HL-60 (cell line): ENCODE measurements around the gene ABI2.

Experiments
- DNase-seq, 2 experiments: peaks; one replicate each; pipeline ENCODE4 v3.0.0-alpha.2; 2010 to 2020; ENCODE audit warnings: low read depth in 1 of 2, low spot score in 1 of 2
- H3K27ac ChIP-seq: fragments of 250-450 bp; sonication (Bioruptor Pico); replicated peaks from 2 replicates; pipeline ENCODE4 v1.5.1; 2020; ENCODE audit warnings: mild to moderate bottlenecking, moderate library complexity
- H3K27me3 ChIP-seq: fragments of 250-450 bp; sonication (Bioruptor Pico); 2 replicates; pipeline ENCODE4 v1.5.1; 2021; ENCODE audit warnings: mild to moderate bottlenecking, moderate library complexity; ENCODE audit not compliant: insufficient read depth, poor library complexity, severe bottlenecking
- H3K4me3 ChIP-seq: replicated peaks from 2 replicates; pipeline ENCODE4 v1.5.1; 2011; ENCODE audit warnings: mild to moderate bottlenecking, control low read depth, low read length; ENCODE audit not compliant: insufficient read depth
- CTCF ChIP-seq: IDR thresholded peaks from one replicate; pipeline ENCODE4 v1.5.1; 2011; ENCODE audit warnings: low read length, control low read depth, inconsistent platforms; ENCODE audit not compliant: insufficient read depth
- GABPA ChIP-seq: IDR thresholded peaks from 2 replicates; pipeline ENCODE4 v1.6.1; 2012; ENCODE audit warnings: low read depth
- POLR2AphosphoS5 ChIP-seq: IDR thresholded peaks from 2 replicates; pipeline ENCODE4 v1.6.1; 2012; ENCODE audit warnings: low read depth
- REST ChIP-seq: IDR thresholded peaks from 2 replicates; pipeline ENCODE4 v1.6.1; 2012; ENCODE audit warnings: low read depth; ENCODE audit not compliant: insufficient replicate concordance
- SPI1 ChIP-seq: IDR thresholded peaks from 2 replicates; pipeline ENCODE4 v1.6.1; 2012; ENCODE audit warnings: low read depth, mild to moderate bottlenecking, borderline replicate concordance

The ABI2 gene

GRCh38 chr2:203462308-203462707, 134.1 kb downstream of the ABI2 start:
- no peak for DNase-seq
- Histone ChIP-seq H3K27me3 (no peaks in the 10 kb centered on the region), H3K4me3 (no peak overlapping the region), H3K27ac (no peak overlapping the region)
- TF ChIP-seq GABPA (no peak), SPI1 (no peak), REST (no peak), CTCF (no peak), POLR2AphosphoS5 (no peak)

- no peak for DNase-seq
- Histone ChIP-seq H3K27me3 (peaks cover 1% of the 10 kb centered on the region), H3K4me3 (no peak overlapping the region), H3K27ac (no peak overlapping the region)
- TF ChIP-seq GABPA (no peak), REST (no peak), SPI1 (no peak), POLR2AphosphoS5 (no peak), CTCF (no peak)
Observed at GRCh38 chr2:203463266-203463678, 135.1 kb downstream of the ABI2 start.

GRCh38 chr2:203469546-203469945, 141.4 kb downstream of the ABI2 start:
- Histone ChIP-seq H3K27me3 (peaks cover 2% of the 10 kb centered on the region), H3K4me3 (no peak overlapping the region), H3K27ac (no peak overlapping the region)
- TF ChIP-seq SPI1, result no peak
- TF ChIP-seq POLR2AphosphoS5, result no peak
- no peak for TF ChIP-seq CTCF
- no peak for TF ChIP-seq GABPA
- no peak for TF ChIP-seq REST
- no peak for DNase-seq
